ENCODE data around the gene CHST11. TPM values are rescaled to one million over a fixed set of nuclear protein-coding genes. Genes with fewer than 3 reads are reported as not detected.

Gene CHST11
- total RNA-seq, 1 experiment from 2014 or later: 6.7 TPM

DNA sequence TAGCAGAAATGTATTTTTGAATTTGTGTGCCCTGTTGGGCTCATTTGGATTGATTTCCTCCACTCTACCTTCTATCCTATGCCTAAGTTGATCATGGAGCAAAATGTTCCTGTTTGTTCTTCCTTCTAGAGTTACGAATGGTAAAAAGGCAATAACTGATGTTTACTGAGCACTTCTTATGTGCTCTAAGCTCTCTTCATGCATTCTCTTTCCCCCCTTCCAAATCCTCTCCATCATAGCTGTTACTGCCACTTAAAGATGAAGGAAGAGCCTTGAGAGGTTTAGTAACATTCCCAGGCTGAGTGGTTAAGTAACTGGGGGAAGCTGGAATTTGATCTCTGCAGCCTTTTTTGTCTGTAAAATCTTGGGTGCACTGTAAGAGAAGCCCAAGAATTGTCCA is 60.1 kb downstream of the CHST11 start:
- H4K8ac ChIP-seq (replicated peaks; ENCODE audit: insufficient read length, low read depth, low read length): no peak overlapping the region
- no peak overlapping the region for H3K27ac ChIP-seq (ENCODE audit: insufficient read length, low read depth, low read length)
- no peak overlapping the region for H2AK5ac ChIP-seq (ENCODE audit: insufficient read length, low read length)
- no peak overlapping the region for H2AFZ ChIP-seq (ENCODE audit: low read length)
- no peak overlapping the region for H3K23ac ChIP-seq (ENCODE audit: insufficient read length, low read depth, low read length)
- H3K23me2 ChIP-seq (ENCODE audit: insufficient read length, low read depth, low read length, poor library complexity, severe bottlenecking): no peaks in the 10 kb centered on the region
- no peak overlapping the region for H3K9ac ChIP-seq (ENCODE audit: extremely low read depth, insufficient read length, low read length)
- H3K79me2 ChIP-seq (ENCODE audit: insufficient read depth, low read length): no peaks in the 10 kb centered on the region
- no peaks in the 10 kb centered on the region for H3K9me3 ChIP-seq (ENCODE audit: control insufficient read depth, low read depth, low read length)
- no peak overlapping the region for H3K14ac ChIP-seq (ENCODE audit: insufficient read depth, low read length)
- no peak overlapping the region for H4K91ac ChIP-seq (ENCODE audit: insufficient read length, low read depth, low read length)
- no peak overlapping the region for H2BK15ac ChIP-seq (ENCODE audit: low read depth, low read length)
- no peak overlapping the region for H2BK20ac ChIP-seq (ENCODE audit: low read depth, low read length, poor library complexity, severe bottlenecking)
- H4K5ac ChIP-seq (ENCODE audit: insufficient read length, low read depth, low read length): no peak overlapping the region
- Mint-ChIP-seq H3K4me3 (no peak overlapping the region), H3K9me3 (no peaks in the 10 kb centered on the region), H3K27ac (no peak overlapping the region), H3K27me3 (ENCODE audit: low read depth) (no peaks in the 10 kb centered on the region), H3K36me3 (ENCODE audit: insufficient read depth in 1 of 3, low read depth in 3 of 3) (peaks cover 0 to 1% (median 0%) of the 10 kb centered on the region in 3 experiments; a peak in 2 of 7 replicates), H3K4me1 (peaks cover 23 to 32% of the 10 kb centered on the region in 2 experiments)
- H3K79me1 ChIP-seq (ENCODE audit: insufficient read depth, low read depth, low read length, poor library complexity, severe bottlenecking): peaks cover 3% of the 10 kb centered on the region
- no peak overlapping the region for H3K18ac ChIP-seq (ENCODE audit: insufficient read length, low read depth, low read length)
- H3K4me2 ChIP-seq (ENCODE audit: insufficient read depth, insufficient read length, low read length): no peak overlapping the region
- no peaks in the 10 kb centered on the region for H3K27me3 ChIP-seq (ENCODE audit: insufficient read depth, low read length)
- no peak overlapping the region for H3K4ac ChIP-seq (ENCODE audit: low read depth, low read length)
- TF ChIP-seq, protein P1, sequence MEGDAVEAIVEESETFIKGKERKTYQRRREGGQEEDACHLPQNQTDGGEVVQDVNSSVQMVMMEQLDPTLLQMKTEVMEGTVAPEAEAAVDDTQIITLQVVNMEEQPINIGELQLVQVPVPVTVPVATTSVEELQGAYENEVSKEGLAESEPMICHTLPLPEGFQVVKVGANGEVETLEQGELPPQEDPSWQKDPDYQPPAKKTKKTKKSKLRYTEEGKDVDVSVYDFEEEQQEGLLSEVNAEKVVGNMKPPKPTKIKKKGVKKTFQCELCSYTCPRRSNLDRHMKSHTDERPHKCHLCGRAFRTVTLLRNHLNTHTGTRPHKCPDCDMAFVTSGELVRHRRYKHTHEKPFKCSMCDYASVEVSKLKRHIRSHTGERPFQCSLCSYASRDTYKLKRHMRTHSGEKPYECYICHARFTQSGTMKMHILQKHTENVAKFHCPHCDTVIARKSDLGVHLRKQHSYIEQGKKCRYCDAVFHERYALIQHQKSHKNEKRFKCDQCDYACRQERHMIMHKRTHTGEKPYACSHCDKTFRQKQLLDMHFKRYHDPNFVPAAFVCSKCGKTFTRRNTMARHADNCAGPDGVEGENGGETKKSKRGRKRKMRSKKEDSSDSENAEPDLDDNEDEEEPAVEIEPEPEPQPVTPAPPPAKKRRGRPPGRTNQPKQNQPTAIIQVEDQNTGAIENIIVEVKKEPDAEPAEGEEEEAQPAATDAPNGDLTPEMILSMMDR (conservative IDR thresholded peaks at IDR 0.05): no peak
- no peak overlapping the region for H3K56ac ChIP-seq (ENCODE audit: insufficient read length, low read depth, low read length)
- no peak overlapping the region for H2BK5ac ChIP-seq (ENCODE audit: insufficient read length, low read length)
- no peaks in the 10 kb centered on the region for H4K20me1 ChIP-seq (ENCODE audit: control insufficient read depth, insufficient read depth, insufficient read length)
- no peak overlapping the region for H3T11ph ChIP-seq (ENCODE audit: low read length)
- no CpG with 5 or more reads among the region's 1 CpG for WGBS (ENCODE audit: extremely low coverage, insufficient read length, low lambda C conversion rate)
- DNase-seq: no peak
- no peak overlapping the region for H2BK120ac ChIP-seq (ENCODE audit: low read depth, low read length, poor library complexity, severe bottlenecking)
- H2BK12ac ChIP-seq (ENCODE audit: insufficient read length, low read depth, low read length): no peak overlapping the region
- H3K4me1 ChIP-seq (ENCODE audit: insufficient read depth, low read length): peaks cover 2% of the 10 kb centered on the region; the same call in 1 of the 2 replicates
